T1000 (cell line): ENCODE measurements around the gene YWHAG.
"Not testable (repeated sequence)": the region's sequence is repeated elsewhere in the genome, so short reads cannot be mapped to it uniquely, and the experiment has no call there.

Experiments
- DNase-seq: peaks from one replicate; lab custom pipeline; 2025; ENCODE audit warnings: mixed read lengths; lab: John Stamatoyannopoulos, UW

Gene YWHAG

GRCh38 chr7:76377186-76377918, 18.6 kb upstream of the YWHAG start:
- no peak for DNase-seq

GRCh38 chr7:76375251-76375650, 16.5 kb upstream of the YWHAG start:
- DNase-seq, result no peak

GRCh38 chr7:76372984-76373833, 14.4 kb upstream of the YWHAG start:
- DNase-seq, result no peak

GRCh38 chr7:76371396-76371795, 12.6 kb upstream of the YWHAG start:
- no peak for DNase-seq

GRCh38 chr7:76369018-76369417, 10.2 kb upstream of the YWHAG start:
- no peak for DNase-seq

GRCh38 chr7:76368190-76368589, 9.4 kb upstream of the YWHAG start:
- DNase-seq, result no peak

GRCh38 chr7:76364198-76364584, 5.4 kb upstream of the YWHAG start:
- DNase-seq, result no peak

- not testable (repeated sequence) for DNase-seq
Measured at GRCh38 chr7:76363754-76364153, 5.0 kb upstream of the YWHAG start.

- no peak for DNase-seq
Measured at GRCh38 chr7:76359978-76360638, 1.3 kb upstream of the YWHAG start.

- peak; percentile 96 for DNase-seq
Measured at GRCh38 chr7:76359111-76359977, 553 bp upstream of the YWHAG start.

- DNase-seq, result no peak
Measured at GRCh38 chr7:76358011-76358480, 745 bp downstream of the YWHAG start.

- DNase-seq, result no peak
Measured at GRCh38 chr7:76357475-76358010, 1.2 kb downstream of the YWHAG start.

GRCh38 chr7:76356823-76357222, 2.0 kb downstream of the YWHAG start:
- DNase-seq, result no peak

GRCh38 chr7:76356115-76356514, 2.7 kb downstream of the YWHAG start:
- DNase-seq, result no peak

GRCh38 chr7:76354981-76355730, 3.6 kb downstream of the YWHAG start:
- no peak for DNase-seq

GRCh38 chr7:76354516-76354915, 4.3 kb downstream of the YWHAG start:
- DNase-seq, result no peak

GRCh38 chr7:76353744-76354143, 5.0 kb downstream of the YWHAG start:
- DNase-seq, result no peak

- no peak for DNase-seq
Measured at GRCh38 chr7:76352193-76352592, 6.6 kb downstream of the YWHAG start.

- no peak for DNase-seq
Measured at GRCh38 chr7:76351372-76351771, 7.4 kb downstream of the YWHAG start.

- no peak for DNase-seq
Measured at GRCh38 chr7:76349313-76349885, 9.4 kb downstream of the YWHAG start.
